ENCODE data around the gene TENT5C. TPM values are rescaled to one million over a fixed set of nuclear protein-coding genes. Genes with fewer than 3 reads are reported as not detected.

Gene TENT5C
- total RNA-seq, 1 donor from 2014 or later: 9.8 TPM

Other genes with a start within 250 kb of the TENT5C start
- 76.2 TPM for gene MAN1A2, start 238.6 kb upstream of the TENT5C start, total RNA-seq

All from ureter (tissue), 1 donor.